Naive thymus-derived CD4-positive, alpha-beta T cell (primary cell): ENCODE measurements around the gene PLAGL2. TPM values are rescaled to one million over a fixed set of nuclear protein-coding genes. Genes with fewer than 3 reads are reported as not detected.
A peak's percentile ranks its signal among the peaks of the same experiment; 100 is the strongest.

Experiments
- ATAC-seq: fragments of 150-1000 bp; cut with Tn5 transposase; 2 replicates; pipeline ENCODE4 v1.10.0; 2021; ENCODE audit warnings: mild to moderate bottlenecking, moderate library complexity
- CTCF ChIA-PET: fragments of 350-600 bp; sonication (Branson Sonifier 250); formaldehyde crosslinking; loops from one replicate; lab custom pipeline; 2021; ENCODE audit warnings: antibody characterized with exemption; lab: Charles Lee
- POLR2A ChIA-PET: fragments of 350-600 bp; sonication (Branson Sonifier 250); formaldehyde crosslinking; loops from one replicate; lab custom pipeline; 2021; ENCODE audit warnings: antibody characterized with exemption, inconsistent platforms; lab: Charles Lee
- DNase-seq, 9 donors: peaks; one replicate each; pipeline versions ENCODE4 v3.0.0 to v3.0.0-alpha.2; 2020 to 2022; ENCODE audit warnings: mixed read lengths in 1 of 9
- H3K27ac ChIP-seq: one replicate; pipeline ENCODE4 v1.7.0; 2013; ENCODE audit warnings: mild to moderate bottlenecking, low read depth, low read length, moderate library complexity
- H3K27me3 ChIP-seq, 2 donors: one replicate each; pipeline ENCODE4 v1.7.0; 2013; ENCODE audit warnings: low read length in 2 of 2, mild to moderate bottlenecking in 2 of 2, moderate library complexity in 2 of 2; ENCODE audit not compliant: control insufficient read depth in 2 of 2, insufficient read depth in 2 of 2
- H3K36me3 ChIP-seq, 3 experiments: 1 replicate in 2 of 3; 2 replicates in 1 of 3; pipeline ENCODE4 v1.7.0; 2013; ENCODE audit warnings: low read length in 3 of 3, mild to moderate bottlenecking in 3 of 3, moderate library complexity in 1 of 3; ENCODE audit not compliant: insufficient read depth in 3 of 3, control insufficient read depth in 2 of 3
- H3K4me1 ChIP-seq, 2 donors: one replicate each; pipeline ENCODE4 v1.7.0; 2013; ENCODE audit warnings: low read length in 2 of 2, mild to moderate bottlenecking in 2 of 2, moderate library complexity in 1 of 2; ENCODE audit not compliant: control insufficient read depth in 2 of 2, insufficient read depth in 2 of 2
- H3K4me3 ChIP-seq: 2 replicates; pipeline ENCODE4 v1.7.0; 2013; ENCODE audit warnings: mild to moderate bottlenecking, low read length
- H3K9me3 ChIP-seq, 3 experiments: 1 replicate in 2 of 3; 2 replicates in 1 of 3; pipeline ENCODE4 v1.7.0; 2013; ENCODE audit warnings: low read length in 3 of 3; ENCODE audit not compliant: control insufficient read depth in 2 of 3
- H3K27ac Mint-ChIP-seq, 9 donors: one replicate each; pipeline ENCODE4 v1.8.0; 2020 to 2022; ENCODE audit warnings: mixed read lengths in 9 of 9, mild to moderate bottlenecking in 8 of 9, moderate library complexity in 5 of 9, inconsistent platforms in 2 of 9
- H3K27me3 Mint-ChIP-seq, 5 donors: one replicate each; pipeline ENCODE4 v1.8.0; 2021 to 2022; ENCODE audit warnings: mixed read lengths in 5 of 5, mild to moderate bottlenecking in 1 of 5
- H3K36me3 Mint-ChIP-seq, 5 donors: one replicate each; pipeline ENCODE4 v1.8.0; 2020 to 2022; ENCODE audit warnings: mixed read lengths in 5 of 5, mild to moderate bottlenecking in 3 of 5, inconsistent platforms in 1 of 5
- H3K4me1 Mint-ChIP-seq, 7 donors: one replicate each; pipeline ENCODE4 v1.8.0; 2020 to 2022; ENCODE audit warnings: mixed read lengths in 7 of 7, mild to moderate bottlenecking in 3 of 7, inconsistent platforms in 1 of 7
- H3K4me3 Mint-ChIP-seq, 10 donors: one replicate each; pipeline ENCODE4 v1.8.0; 2020 to 2022; ENCODE audit warnings: mild to moderate bottlenecking in 10 of 10, mixed read lengths in 10 of 10, moderate library complexity in 6 of 10, inconsistent platforms in 2 of 10
- H3K9me3 Mint-ChIP-seq, 11 donors: one replicate each; pipeline ENCODE4 v1.8.0; 2020 to 2022; ENCODE audit warnings: mixed read lengths in 11 of 11, mild to moderate bottlenecking in 4 of 11, inconsistent platforms in 1 of 11, moderate library complexity in 1 of 11
- intact Hi-C, 2 donors: fragments of 100-400 bp; cut with micrococcal nuclease; formaldehyde crosslinking; loops; one replicate each; pipeline ENCODE4 v1.15.1; 2023
- polyA plus RNA-seq, 2 donors: library from polyadenylated mRNA; unstranded; fragments of 300-500 nt; fragmentation: Illumina TruSeq; gene quantifications; one replicate each; pipeline ENCODE4 v1.2.3, GENCODE V29; 2021
- total RNA-seq, 6 experiments: library from RNA in 5 of 6; stranded (reverse) in 5 of 6; gene quantifications; 1 replicate in 5 of 6; 2 replicates in 1 of 6; pipeline ENCODE4 v1.2.3 and lab custom pipeline; 2021 to 2026

PLAGL2 gene
- total and polyA plus RNA-seq, 7 experiments from 2014 or later: 3.1 to 30.1 (median 16.4) TPM

- Histone ChIP-seq H3K9me3 (no peaks in the 10 kb centered on the region), H3K36me3 (peaks cover 8 to 24% (median 9%) of the 10 kb centered on the region in 3 experiments), H3K27me3 (no peaks in the 10 kb centered on the region), H3K4me3 (peak overlapping the region; percentile 94), H3K27ac (peak overlapping the region; percentile 91), H3K4me1 (peaks cover 29 to 35% of the 10 kb centered on the region in 2 donors)
- Mint-ChIP-seq H3K4me3 (peak overlapping the region; percentile 90 to 100 (median 96)), H3K27me3 (no peaks in the 10 kb centered on the region), H3K4me1 (peaks cover 71 to 86% (median 80%) of the 10 kb centered on the region in 7 donors), H3K36me3 (peaks cover 0 to 10% (median 3%) of the 10 kb centered on the region in 5 donors), H3K27ac (peak overlapping the region; percentile 89 to 95 (median 92)), H3K9me3 (peaks cover 0 to 2% (median 0%) of the 10 kb centered on the region in 11 donors)
- DNase-seq: no peak
- intact Hi-C loops: loop anchor here in 1 of 2 donors (2.0 to 10.0 kb wide), 4 partner anchors 43 to 529 kb away; partner anchors contain the start of gene PDRG1
- CTCF ChIA-PET: no interaction called here
- no peak for ATAC-seq
- POLR2A ChIA-PET: interaction anchor here (0.6 kb wide), 1 partner anchor 154 kb away, joined by 5 read pairs; no protein-coding TSS in a partner anchor
These were observed 1.4 kb downstream of the PLAGL2 start for GRCh38 chr20:32205843-32206759.

DNA sequence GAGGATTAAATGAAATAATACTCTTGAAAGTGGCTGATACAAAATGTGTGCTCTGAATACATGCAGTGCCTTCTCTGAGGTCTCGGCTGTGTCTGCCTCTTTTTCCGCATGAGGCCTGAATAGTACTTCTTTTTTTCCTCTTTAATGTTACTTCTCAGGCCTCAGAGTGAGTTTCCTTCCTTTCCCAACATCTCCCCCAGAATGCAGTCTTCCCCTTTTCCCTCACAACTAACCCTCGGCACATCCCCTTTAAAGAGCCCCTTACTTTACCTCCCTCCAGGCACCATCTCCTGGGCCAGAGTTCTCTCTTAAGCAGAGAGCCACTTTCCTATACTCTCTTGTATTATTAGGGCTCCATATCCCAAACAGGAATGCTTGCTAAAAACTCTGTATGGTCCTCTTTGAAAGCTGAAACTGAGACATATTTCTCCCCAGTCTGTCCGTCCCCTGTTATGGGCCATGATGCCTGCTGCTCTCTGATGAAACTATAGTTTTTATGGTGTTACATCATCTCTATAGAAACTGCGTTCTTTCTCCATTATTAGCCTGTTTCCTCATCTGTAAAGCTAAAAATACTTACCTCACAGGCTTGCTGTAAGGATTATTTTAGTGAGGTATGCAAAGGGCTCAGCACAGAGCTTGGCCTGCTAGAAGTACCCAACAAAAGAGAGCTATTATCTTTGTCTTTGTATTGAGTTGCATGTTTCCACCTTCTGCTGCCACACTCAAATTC, 2.3 kb downstream of the PLAGL2 start:
- Histone ChIP-seq H3K9me3 (no peaks in the 10 kb centered on the region), H3K27me3 (no peaks in the 10 kb centered on the region), H3K27ac (peak overlapping the region; percentile 91), H3K4me3 (no peak overlapping the region), H3K4me1 (peaks cover 29 to 35% of the 10 kb centered on the region in 2 donors), H3K36me3 (peaks cover 8 to 27% (median 13%) of the 10 kb centered on the region in 3 experiments)
- intact Hi-C loops: loop anchor here in 1 of 2 donors (10.0 kb wide), 1 partner anchor 530 kb away; no protein-coding TSS in a partner anchor
- Mint-ChIP-seq H3K27ac (peak overlapping the region; percentile 61 to 95 (median 91)), H3K4me1 (peaks cover 67 to 82% (median 75%) of the 10 kb centered on the region in 7 donors), H3K9me3 (peaks cover 0 to 2% (median 0%) of the 10 kb centered on the region in 11 donors), H3K4me3 (peak overlapping the region; percentile 90 to 100 (median 96)), H3K36me3 (peaks cover 0 to 9% (median 3%) of the 10 kb centered on the region in 5 donors), H3K27me3 (no peaks in the 10 kb centered on the region)
- ChIA-PET CTCF (no interaction called here), POLR2A (interaction anchor here (0.6 kb wide), 1 partner anchor 154 kb away, joined by 5 read pairs; no protein-coding TSS in a partner anchor)
- DNase-seq (no peak), ATAC-seq (no peak)

DNA sequence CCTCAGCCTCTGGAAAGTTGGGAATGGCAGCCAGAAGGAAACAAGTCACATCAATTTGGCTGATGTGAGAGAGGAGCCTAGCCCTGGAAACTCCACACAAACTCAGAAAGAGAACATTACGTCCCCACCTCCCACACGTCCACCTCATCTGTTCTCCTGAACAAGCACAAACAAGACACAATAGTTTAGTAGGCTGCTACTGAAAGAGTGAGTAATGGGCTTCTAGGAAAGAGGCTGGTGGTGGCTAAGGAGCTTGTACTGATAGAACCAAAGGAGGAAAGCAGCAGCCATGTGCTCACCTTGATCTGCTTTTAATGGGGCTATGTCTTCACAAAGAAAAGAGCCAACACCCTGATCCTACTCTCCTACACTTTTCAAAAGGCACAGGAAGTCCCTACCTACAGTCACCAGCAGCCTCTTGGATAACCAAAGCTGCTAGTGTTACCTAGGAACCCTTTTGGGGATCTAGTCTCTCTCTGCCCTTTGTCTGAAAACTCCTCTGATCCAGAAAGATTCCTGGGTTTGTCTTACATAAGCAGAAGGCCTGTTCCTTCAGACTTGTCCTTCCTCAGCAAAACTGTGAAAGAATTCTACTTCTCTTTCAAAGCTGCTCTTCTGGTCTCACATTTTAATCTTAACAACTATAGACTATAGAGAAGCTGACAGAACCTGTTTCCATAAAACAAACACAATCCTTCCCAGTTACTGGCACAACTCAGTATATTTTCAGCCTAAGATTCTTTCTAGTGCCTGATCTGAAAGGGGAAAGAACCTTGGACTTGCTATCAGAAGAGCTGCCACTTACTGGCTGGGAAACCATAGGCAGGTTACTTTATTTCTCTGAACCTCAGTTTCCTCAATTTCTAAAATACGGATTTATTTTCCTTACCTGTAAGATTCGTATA, 3.1 kb downstream of the PLAGL2 start:
- ATAC-seq (no peak), DNase-seq (peak in 1 of 9 donors; percentile 70)
- Histone ChIP-seq H3K4me1 (peaks cover 29 to 35% of the 10 kb centered on the region in 2 donors), H3K4me3 (no peak overlapping the region), H3K27me3 (no peaks in the 10 kb centered on the region), H3K27ac (peak overlapping the region; percentile 91), H3K36me3 (peaks cover 12 to 35% (median 13%) of the 10 kb centered on the region in 3 experiments), H3K9me3 (no peaks in the 10 kb centered on the region)
- Mint-ChIP-seq H3K4me1 (peaks cover 61 to 74% (median 67%) of the 10 kb centered on the region in 7 donors), H3K27ac (peak overlapping the region; percentile 9 to 95 (median 81)), H3K9me3 (peaks cover 0 to 2% (median 0%) of the 10 kb centered on the region in 11 donors), H3K27me3 (no peaks in the 10 kb centered on the region), H3K4me3 (peak overlapping the region in 5 of 10 donors; percentile 53 to 100 (median 92)), H3K36me3 (peaks cover 0 to 9% (median 0%) of the 10 kb centered on the region in 5 donors)
- ChIA-PET CTCF (interaction anchor here (0.6 kb wide), 1 partner anchor 448 kb away, joined by 3 read pairs; no protein-coding TSS in a partner anchor), POLR2A (interaction anchor here (1.2 kb wide), 1 partner anchor 14 kb away, joined by 4 read pairs; no protein-coding TSS in a partner anchor)
- intact Hi-C loops: loop anchor here in 1 of 2 donors (10.0 kb wide), 1 partner anchor 530 kb away; no protein-coding TSS in a partner anchor

- Mint-ChIP-seq H3K27me3 (no peaks in the 10 kb centered on the region), H3K9me3 (peaks cover 0 to 2% (median 0%) of the 10 kb centered on the region in 11 donors), H3K36me3 (peaks cover 0 to 15% (median 0%) of the 10 kb centered on the region in 5 donors), H3K4me3 (peak overlapping the region in 3 of 10 donors; percentile 54 to 96 (median 59)), H3K27ac (peak overlapping the region in 8 of 9 donors; percentile 36 to 95 (median 68)), H3K4me1 (peaks cover 54 to 71% (median 63%) of the 10 kb centered on the region in 7 donors)
- Histone ChIP-seq H3K27ac (peak overlapping the region; percentile 91), H3K9me3 (no peaks in the 10 kb centered on the region), H3K4me3 (no peak overlapping the region), H3K36me3 (peaks cover 13 to 44% (median 13%) of the 10 kb centered on the region in 3 experiments), H3K27me3 (no peaks in the 10 kb centered on the region), H3K4me1 (peaks cover 28 to 35% of the 10 kb centered on the region in 2 donors)
- ATAC-seq: no peak
- CTCF ChIA-PET: no interaction called here
- POLR2A ChIA-PET: interaction anchor here (1.2 kb wide), 1 partner anchor 13 kb away, joined by 4 read pairs; no protein-coding TSS in a partner anchor
- intact Hi-C loops: loop anchor here in 1 of 2 donors (10.0 kb wide), 1 partner anchor 531 kb away; no protein-coding TSS in a partner anchor
- DNase-seq: peak in 1 of 9 donors; percentile 26
These were observed 4.0 kb downstream of the PLAGL2 start for GRCh38 chr20:32203356-32204204.

GRCh38 chr20:32201977-32202363, 5.6 kb downstream of the PLAGL2 start:
- intact Hi-C loops: loop anchor here in 1 of 2 donors (10.0 kb wide), 1 partner anchor 533 kb away; no protein-coding TSS in a partner anchor
- Histone ChIP-seq H3K4me3 (no peak overlapping the region), H3K36me3 (peaks cover 13 to 55% (median 13%) of the 10 kb centered on the region in 3 experiments), H3K27ac (no peak overlapping the region), H3K9me3 (no peaks in the 10 kb centered on the region), H3K4me1 (peaks cover 23 to 29% of the 10 kb centered on the region in 2 donors), H3K27me3 (no peaks in the 10 kb centered on the region)
- peaks cover 0 to 2% (median 0%) of the 10 kb centered on the region in 11 donors for H3K9me3 Mint-ChIP-seq
- H3K36me3 Mint-ChIP-seq: peaks cover 0 to 22% (median 5%) of the 10 kb centered on the region in 5 donors
- peaks cover 47 to 69% (median 58%) of the 10 kb centered on the region in 7 donors for H3K4me1 Mint-ChIP-seq
- no peak overlapping the region for H3K4me3 Mint-ChIP-seq
- DNase-seq (no peak), ATAC-seq (no peak)
- POLR2A ChIA-PET: no interaction called here
- peak overlapping the region in 6 of 9 donors; percentile 12 to 70 (median 59) for H3K27ac Mint-ChIP-seq
- H3K27me3 Mint-ChIP-seq: no peaks in the 10 kb centered on the region
- CTCF ChIA-PET: no interaction called here
